ENCODE measurements around the gene TTC33.

DNA sequence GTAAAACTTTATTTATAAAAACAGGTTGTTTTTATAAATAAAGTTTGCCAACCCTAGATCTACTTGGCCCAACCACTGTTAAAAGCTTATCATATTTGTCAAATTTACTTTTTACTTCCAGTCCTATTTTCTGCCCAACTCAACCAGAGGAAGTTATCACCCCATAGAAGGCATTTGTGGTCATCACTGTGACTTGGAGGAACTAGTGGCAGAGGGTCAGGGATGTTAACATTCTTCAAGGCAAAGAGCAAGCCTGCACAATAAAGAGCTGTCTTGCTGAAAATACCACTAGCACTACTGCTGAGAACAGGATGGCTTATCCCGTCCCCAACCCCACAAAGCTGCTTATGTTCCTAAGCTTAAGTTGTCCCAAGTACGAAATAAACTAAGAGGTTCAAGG lies 22.3 kb downstream of the TTC33 start:
- TF ChIP-seq EGR1 (IDR thresholded peaks at IDR 0.05) (no peak), TEAD4 (IDR thresholded peaks at IDR 0.05) (no peak), FOXM1 (IDR thresholded peaks at IDR 0.05; ENCODE audit: borderline replicate concordance, low read depth) (no peak), TAF1 (IDR thresholded peaks at IDR 0.05; ENCODE audit: low read depth) (no peak), YY1 (IDR thresholded peaks at IDR 0.05; ENCODE audit: low read depth) (no peak), CEBPB (IDR thresholded peaks at IDR 0.05) (no peak), EP300 (IDR thresholded peaks at IDR 0.05; ENCODE audit: borderline replicate concordance) (no peak), NFIC (IDR thresholded peaks at IDR 0.05) (no peak)
- TF ChIP-seq, protein P1, sequence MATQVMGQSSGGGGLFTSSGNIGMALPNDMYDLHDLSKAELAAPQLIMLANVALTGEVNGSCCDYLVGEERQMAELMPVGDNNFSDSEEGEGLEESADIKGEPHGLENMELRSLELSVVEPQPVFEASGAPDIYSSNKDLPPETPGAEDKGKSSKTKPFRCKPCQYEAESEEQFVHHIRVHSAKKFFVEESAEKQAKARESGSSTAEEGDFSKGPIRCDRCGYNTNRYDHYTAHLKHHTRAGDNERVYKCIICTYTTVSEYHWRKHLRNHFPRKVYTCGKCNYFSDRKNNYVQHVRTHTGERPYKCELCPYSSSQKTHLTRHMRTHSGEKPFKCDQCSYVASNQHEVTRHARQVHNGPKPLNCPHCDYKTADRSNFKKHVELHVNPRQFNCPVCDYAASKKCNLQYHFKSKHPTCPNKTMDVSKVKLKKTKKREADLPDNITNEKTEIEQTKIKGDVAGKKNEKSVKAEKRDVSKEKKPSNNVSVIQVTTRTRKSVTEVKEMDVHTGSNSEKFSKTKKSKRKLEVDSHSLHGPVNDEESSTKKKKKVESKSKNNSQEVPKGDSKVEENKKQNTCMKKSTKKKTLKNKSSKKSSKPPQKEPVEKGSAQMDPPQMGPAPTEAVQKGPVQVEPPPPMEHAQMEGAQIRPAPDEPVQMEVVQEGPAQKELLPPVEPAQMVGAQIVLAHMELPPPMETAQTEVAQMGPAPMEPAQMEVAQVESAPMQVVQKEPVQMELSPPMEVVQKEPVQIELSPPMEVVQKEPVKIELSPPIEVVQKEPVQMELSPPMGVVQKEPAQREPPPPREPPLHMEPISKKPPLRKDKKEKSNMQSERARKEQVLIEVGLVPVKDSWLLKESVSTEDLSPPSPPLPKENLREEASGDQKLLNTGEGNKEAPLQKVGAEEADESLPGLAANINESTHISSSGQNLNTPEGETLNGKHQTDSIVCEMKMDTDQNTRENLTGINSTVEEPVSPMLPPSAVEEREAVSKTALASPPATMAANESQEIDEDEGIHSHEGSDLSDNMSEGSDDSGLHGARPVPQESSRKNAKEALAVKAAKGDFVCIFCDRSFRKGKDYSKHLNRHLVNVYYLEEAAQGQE (IDR thresholded peaks at IDR 0.05; ENCODE audit: low read depth), result no peak
